Mammary epithelial cell (primary cell): ENCODE data around the gene USP16.

ENCODE experiments used
- EZH2 ChIP-seq: IDR thresholded peaks from 2 replicates; pipeline ENCODE4 v1.6.1; 2012; ENCODE audit warnings: low read length, inconsistent platforms, borderline replicate concordance
- TF ChIP-seq, protein P1 (sequence below), 2 donors: IDR thresholded peaks in 1 of 2; conservative IDR thresholded peaks in 1 of 2; 2 replicates each; pipeline ENCODE4 v1.5.1; 2011 to 2012; ENCODE audit warnings: inconsistent platforms in 2 of 2, low read length in 2 of 2, mild to moderate bottlenecking in 2 of 2, control low read depth in 1 of 2, low read depth in 1 of 2; ENCODE audit not compliant: insufficient read depth in 1 of 2; ENCODE audit errors: extremely low read depth in 1 of 2

DNA sequence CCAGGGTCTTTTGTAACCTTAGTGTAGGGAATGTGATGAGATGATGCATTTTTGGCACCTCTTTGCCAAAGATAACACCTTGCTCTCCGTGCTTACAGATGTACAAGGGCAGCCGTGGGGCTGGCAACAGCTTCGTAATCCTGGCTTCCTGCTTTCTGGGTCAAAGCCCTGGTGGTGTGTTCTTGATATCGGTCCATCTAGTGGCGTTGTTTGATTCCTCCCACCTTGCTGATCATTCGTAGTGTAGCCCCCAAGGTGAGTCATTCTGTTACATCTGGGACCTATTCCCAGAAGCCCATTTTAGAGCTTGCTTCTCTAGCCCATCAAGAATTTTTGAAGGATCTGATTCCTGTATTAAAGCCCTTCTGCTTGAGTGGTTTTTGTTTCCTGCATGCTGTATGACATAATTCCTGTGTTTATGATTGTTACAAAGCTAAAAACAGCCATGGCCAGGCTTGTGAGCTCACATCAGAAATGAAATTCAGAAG, 56.0 kb downstream of the USP16 start:
- TF ChIP-seq EZH2: no peak
- TF ChIP-seq, protein P1, sequence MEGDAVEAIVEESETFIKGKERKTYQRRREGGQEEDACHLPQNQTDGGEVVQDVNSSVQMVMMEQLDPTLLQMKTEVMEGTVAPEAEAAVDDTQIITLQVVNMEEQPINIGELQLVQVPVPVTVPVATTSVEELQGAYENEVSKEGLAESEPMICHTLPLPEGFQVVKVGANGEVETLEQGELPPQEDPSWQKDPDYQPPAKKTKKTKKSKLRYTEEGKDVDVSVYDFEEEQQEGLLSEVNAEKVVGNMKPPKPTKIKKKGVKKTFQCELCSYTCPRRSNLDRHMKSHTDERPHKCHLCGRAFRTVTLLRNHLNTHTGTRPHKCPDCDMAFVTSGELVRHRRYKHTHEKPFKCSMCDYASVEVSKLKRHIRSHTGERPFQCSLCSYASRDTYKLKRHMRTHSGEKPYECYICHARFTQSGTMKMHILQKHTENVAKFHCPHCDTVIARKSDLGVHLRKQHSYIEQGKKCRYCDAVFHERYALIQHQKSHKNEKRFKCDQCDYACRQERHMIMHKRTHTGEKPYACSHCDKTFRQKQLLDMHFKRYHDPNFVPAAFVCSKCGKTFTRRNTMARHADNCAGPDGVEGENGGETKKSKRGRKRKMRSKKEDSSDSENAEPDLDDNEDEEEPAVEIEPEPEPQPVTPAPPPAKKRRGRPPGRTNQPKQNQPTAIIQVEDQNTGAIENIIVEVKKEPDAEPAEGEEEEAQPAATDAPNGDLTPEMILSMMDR (conservative IDR thresholded peaks at IDR 0.05 in 1 of 2, IDR thresholded peaks at IDR 0.05 in 1 of 2; ENCODE audit: extremely low read depth in 1 of 2, insufficient read depth in 1 of 2, low read depth in 1 of 2, low read length in 2 of 2): no peak
